DOHH2 (cell line): ENCODE data around the gene ADAM33.

Source experiments
- H3F3A ChIP-seq: fragments of 200-600 bp; sonication (generic), shearing (Covaris generic); 2 replicates; pipeline ENCODE4 v1.6.0; 2016; ENCODE audit warnings: antibody characterized with exemption, mild to moderate bottlenecking; ENCODE audit not compliant: control insufficient read depth, insufficient read depth
- H3K27ac ChIP-seq: fragments of 200-600 bp; sonication (generic); 2 replicates; pipeline ENCODE4 v1.5.1; 2014; ENCODE audit warnings: low read depth, mild to moderate bottlenecking, low read length, moderate library complexity
- H3K27me3 ChIP-seq: fragments of 200-600 bp; sonication (generic); 2 replicates; pipeline ENCODE4 v1.6.1; 2014; ENCODE audit warnings: mild to moderate bottlenecking, low read length, mixed read lengths; ENCODE audit not compliant: control insufficient read depth
- H3K36me3 ChIP-seq: fragments of 200-600 bp; sonication (generic); 2 replicates; pipeline ENCODE4 v1.6.1; 2014; ENCODE audit warnings: mild to moderate bottlenecking, low read length, moderate library complexity, mixed read lengths; ENCODE audit not compliant: control insufficient read depth
- H3K4me1 ChIP-seq: fragments of 200-600 bp; sonication (generic); 2 replicates; pipeline ENCODE4 v1.6.1; 2014; ENCODE audit warnings: mild to moderate bottlenecking, low read length, mixed read lengths; ENCODE audit not compliant: control insufficient read depth
- H3K4me2 ChIP-seq: fragments of 200-600 bp; sonication (generic); 2 replicates; pipeline ENCODE4 v1.6.0; 2014; ENCODE audit warnings: mild to moderate bottlenecking, low read length, moderate library complexity
- H3K4me3 ChIP-seq: fragments of 200-600 bp; sonication (generic); 2 replicates; pipeline ENCODE4 v1.5.1; 2014; ENCODE audit warnings: mild to moderate bottlenecking, low read length, mixed read lengths
- H3K79me2 ChIP-seq: fragments of 200-600 bp; sonication (generic); 2 replicates; pipeline ENCODE4 v1.6.1; 2014; ENCODE audit warnings: mild to moderate bottlenecking, low read length, mixed read lengths; ENCODE audit not compliant: control insufficient read depth
- H3K9me2 ChIP-seq: fragments of 200-600 bp; sonication (generic); replicated peaks from 2 replicates; pipeline ENCODE4 v1.6.1; 2014; ENCODE audit warnings: mild to moderate bottlenecking, low read length, mixed read lengths; ENCODE audit not compliant: control insufficient read depth
- H3K9me3 ChIP-seq: fragments of 200-600 bp; sonication (generic); 2 replicates; pipeline ENCODE4 v1.6.1; 2014; ENCODE audit warnings: antibody characterized with exemption, low read length, mixed read lengths; ENCODE audit not compliant: control insufficient read depth, insufficient read depth
- H4K20me1 ChIP-seq: fragments of 200-600 bp; sonication (generic); 2 replicates; pipeline ENCODE4 v1.6.0; 2014; ENCODE audit warnings: low read depth, mild to moderate bottlenecking, antibody characterized with exemption, low read length, moderate library complexity; ENCODE audit not compliant: control insufficient read depth, insufficient read depth
- CTCF ChIP-seq: fragments of 200-600 bp; sonication (generic); IDR thresholded peaks from one replicate; pipeline ENCODE4 v1.5.1; 2014; ENCODE audit warnings: antibody characterized with exemption, mild to moderate bottlenecking, low read depth, low read length; ENCODE audit not compliant: poor library complexity, severe bottlenecking
- EZH2phosphoT487 ChIP-seq: fragments of 200-600 bp; sonication (generic); IDR thresholded peaks from 2 replicates; pipeline ENCODE4 v1.6.1; 2017; ENCODE audit warnings: borderline replicate concordance, mild to moderate bottlenecking, antibody characterized with exemption, low read length, moderate library complexity, mixed read lengths

ADAM33 gene

GRCh38 chr20:3724356-3724755 lies 42.5 kb upstream of the ADAM33 start:
- no peak for TF ChIP-seq EZH2phosphoT487
- H3K36me3 ChIP-seq: no peaks in the 10 kb centered on the region
- no peaks in the 10 kb centered on the region for H3K9me2 ChIP-seq
- H3K27ac ChIP-seq: no peak overlapping the region
- peaks cover 28% of the 10 kb centered on the region for H3K4me1 ChIP-seq
- H3F3A ChIP-seq: no peaks in the 10 kb centered on the region; the same call in 1 of the 2 replicates
- no peaks in the 10 kb centered on the region for H3K9me3 ChIP-seq
- no peaks in the 10 kb centered on the region for H4K20me1 ChIP-seq
- no peak overlapping the region for H3K4me3 ChIP-seq
- H3K79me2 ChIP-seq: no peaks in the 10 kb centered on the region
- no peak overlapping the region for H3K4me2 ChIP-seq
- peaks cover 52% of the 10 kb centered on the region for H3K27me3 ChIP-seq

DNA sequence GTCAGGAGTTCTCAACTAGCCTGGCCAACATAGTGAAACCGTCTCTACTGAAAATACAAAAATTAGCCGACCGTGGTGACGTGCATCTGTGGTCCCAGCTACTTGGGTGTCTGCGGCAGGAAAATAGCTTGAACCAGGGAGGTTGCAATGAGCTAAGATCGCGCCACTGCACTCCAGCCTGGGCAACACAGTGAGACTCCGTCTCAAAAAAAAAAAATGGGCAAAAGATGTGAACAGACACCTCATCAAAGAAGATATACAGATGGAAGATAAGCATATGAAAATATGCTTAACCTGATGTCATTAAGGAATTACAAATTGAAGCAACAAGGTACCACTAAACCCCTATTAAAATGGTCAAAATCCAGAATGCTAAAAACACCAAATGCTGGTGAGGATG lies 41.5 kb upstream of the ADAM33 start:
- H4K20me1 ChIP-seq: no peaks in the 10 kb centered on the region
- no peaks in the 10 kb centered on the region for H3K36me3 ChIP-seq
- peaks cover 28% of the 10 kb centered on the region for H3K4me1 ChIP-seq
- no peaks in the 10 kb centered on the region for H3K9me2 ChIP-seq
- TF ChIP-seq EZH2phosphoT487 (no peak), CTCF (no peak)
- H3K27me3 ChIP-seq: peaks cover 43% of the 10 kb centered on the region
- H3K27ac ChIP-seq: no peak overlapping the region
- no peak overlapping the region for H3K4me3 ChIP-seq
- peak overlapping the region; percentile 20; the same call in 1 of the 2 replicates for H3K4me2 ChIP-seq
- H3K79me2 ChIP-seq: no peaks in the 10 kb centered on the region
- H3F3A ChIP-seq: no peaks in the 10 kb centered on the region; the same call in 1 of the 2 replicates
- H3K9me3 ChIP-seq: no peaks in the 10 kb centered on the region

DNA sequence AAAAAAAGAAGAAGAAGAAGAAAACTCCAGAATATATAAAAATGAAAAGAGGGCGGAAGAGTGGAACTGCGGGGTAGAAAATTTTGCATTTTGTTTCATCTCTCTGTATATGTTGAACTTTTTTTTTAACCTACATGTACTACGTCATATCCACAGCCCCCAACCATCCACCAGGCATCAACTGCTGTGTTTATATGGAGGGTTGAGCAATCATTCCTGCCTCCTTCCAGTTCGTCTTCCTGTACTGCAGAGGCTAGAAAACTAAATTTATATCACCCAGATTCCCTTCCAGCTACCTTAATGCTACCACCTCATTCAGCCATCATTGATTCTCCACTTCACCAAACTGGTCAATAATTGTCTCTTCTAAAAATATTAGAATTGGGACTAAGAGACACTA lies 40.1 kb upstream of the ADAM33 start:
- Histone ChIP-seq H3F3A (no peaks in the 10 kb centered on the region; the same call in 1 of the 2 replicates), H3K4me1 (peaks cover 28% of the 10 kb centered on the region), H3K27ac (no peak overlapping the region), H3K79me2 (no peaks in the 10 kb centered on the region), H3K36me3 (no peaks in the 10 kb centered on the region), H3K27me3 (peaks cover 32% of the 10 kb centered on the region), H3K4me2 (no peak overlapping the region), H3K4me3 (no peak overlapping the region), H3K9me3 (no peaks in the 10 kb centered on the region), H4K20me1 (no peaks in the 10 kb centered on the region), H3K9me2 (no peaks in the 10 kb centered on the region)
- TF ChIP-seq EZH2phosphoT487: no peak
- no peak for TF ChIP-seq CTCF

GRCh38 chr20:3720626-3721025 lies 38.8 kb upstream of the ADAM33 start:
- no peaks in the 10 kb centered on the region for H3K9me2 ChIP-seq
- H3K4me1 ChIP-seq: peaks cover 28% of the 10 kb centered on the region
- no peaks in the 10 kb centered on the region for H3K79me2 ChIP-seq
- peak overlapping the region; percentile 27; the same call in 1 of the 2 replicates for H3K27ac ChIP-seq
- TF ChIP-seq EZH2phosphoT487 (no peak), CTCF (no peak)
- H3K4me2 ChIP-seq: peak overlapping the region; percentile 21
- no peaks in the 10 kb centered on the region for H3K36me3 ChIP-seq
- H3F3A ChIP-seq: no peaks in the 10 kb centered on the region; the same call in 1 of the 2 replicates
- peaks cover 28% of the 10 kb centered on the region for H3K27me3 ChIP-seq
- H3K4me3 ChIP-seq: no peak overlapping the region
- no peaks in the 10 kb centered on the region for H4K20me1 ChIP-seq
- no peaks in the 10 kb centered on the region for H3K9me3 ChIP-seq
